ENCODE measurements around the gene TMC4.
A peak's percentile ranks its signal among the peaks of the same experiment; 100 is the strongest.

Gene TMC4

GRCh38 chr19:54133312-54133956, 39.5 kb downstream of the TMC4 start:
- peak; percentile 96 for DNase-seq (ENCODE audit: low read depth)

- DNase-seq (ENCODE audit: low read depth), result no peak
Observed at GRCh38 chr19:54129617-54129996, 43.4 kb downstream of the TMC4 start.

GRCh38 chr19:54128796-54129616, 44.0 kb downstream of the TMC4 start:
- DNase-seq (ENCODE audit: low read depth), result no peak

- no peak for DNase-seq (ENCODE audit: low read depth)
Observed at GRCh38 chr19:54128441-54128725, 44.6 kb downstream of the TMC4 start.

- DNase-seq (ENCODE audit: low read depth), result no peak
Observed at GRCh38 chr19:54127688-54128440, 45.1 kb downstream of the TMC4 start.

GRCh38 chr19:54125713-54126112, 47.2 kb downstream of the TMC4 start:
- no peak for DNase-seq (ENCODE audit: low read depth)

- no peak for DNase-seq (ENCODE audit: low read depth)
Observed at GRCh38 chr19:54124393-54124792, 48.6 kb downstream of the TMC4 start.

- DNase-seq (ENCODE audit: low read depth), result no peak
Observed at GRCh38 chr19:54123682-54124081, 49.3 kb downstream of the TMC4 start.

GRCh38 chr19:54121259-54121658, 51.7 kb downstream of the TMC4 start:
- DNase-seq (ENCODE audit: low read depth), result no peak

- DNase-seq (ENCODE audit: low read depth), result peak; percentile 96
Observed at GRCh38 chr19:54115109-54116063, 57.6 kb downstream of the TMC4 start, which contains the start of the genes PRPF31 and TFPT. TSS of gene PRPF31 (plus strand) at chr19:54115754. CDS start at chr19:54118279, 2,525 bp downstream. TSS of gene TFPT (minus strand) at chr19:54115657. CDS start at chr19:54115269, 388 bp downstream.

- no peak for DNase-seq (ENCODE audit: low read depth)
Observed at GRCh38 chr19:54114340-54115108, 58.4 kb downstream of the TMC4 start.
